Natural killer cell (primary cell): ENCODE results near the gene CHRNB4. TPM values are rescaled to one million over a fixed set of nuclear protein-coding genes. Genes with fewer than 3 reads are reported as not detected.

Experiments
- ATAC-seq, 3 donors: fragments of 150-1000 bp in 2 of 3; fragments of 200-7000 bp in 1 of 3; cut with Tn5 transposase; 1 replicate in 1 of 3; 2 replicates in 2 of 3; pipeline ENCODE4 v1.10.0; 2021; ENCODE audit warnings: mild to moderate bottlenecking in 2 of 3, moderate library complexity in 2 of 3
- DNase-seq, 2 donors: peaks; one replicate each; pipeline versions ENCODE4 v3.0.0 to v3.0.0-alpha.2; 2013 to 2021; ENCODE audit warnings: mixed read lengths in 1 of 2
- H3K27ac ChIP-seq: one replicate; pipeline ENCODE4 v1.5.1; 2013; ENCODE audit warnings: mild to moderate bottlenecking, low read length
- H3K27me3 ChIP-seq: one replicate; pipeline ENCODE4 v1.6.1; 2013; ENCODE audit warnings: low read length; ENCODE audit not compliant: control insufficient read depth, insufficient read depth
- H3K36me3 ChIP-seq: one replicate; pipeline ENCODE4 v1.6.1; 2013; ENCODE audit warnings: low read length; ENCODE audit not compliant: control insufficient read depth, insufficient read depth
- H3K4me1 ChIP-seq: one replicate; pipeline ENCODE4 v1.6.1; 2013; ENCODE audit warnings: low read length; ENCODE audit not compliant: control insufficient read depth, insufficient read depth
- H3K4me3 ChIP-seq: one replicate; pipeline ENCODE4 v1.5.1; 2013; ENCODE audit warnings: low read length
- H3K9me3 ChIP-seq: one replicate; pipeline ENCODE4 v1.6.1; 2013; ENCODE audit warnings: low read length; ENCODE audit not compliant: control insufficient read depth, insufficient read depth
- H3K27ac Mint-ChIP-seq, 2 donors: one replicate each; pipeline ENCODE4 v1.8.0; 2022; ENCODE audit warnings: mild to moderate bottlenecking in 2 of 2, mixed read lengths in 2 of 2, moderate library complexity in 1 of 2
- H3K27me3 Mint-ChIP-seq, 2 donors: one replicate each; pipeline ENCODE4 v1.8.0; 2022; ENCODE audit warnings: low read depth in 2 of 2, mixed read lengths in 2 of 2
- H3K36me3 Mint-ChIP-seq: one replicate; pipeline ENCODE4 v1.8.0; 2022; ENCODE audit warnings: mixed read lengths
- H3K4me1 Mint-ChIP-seq, 2 donors: one replicate each; pipeline ENCODE4 v1.8.0; 2022; ENCODE audit warnings: mixed read lengths in 2 of 2
- H3K4me3 Mint-ChIP-seq: one replicate; pipeline ENCODE4 v1.8.0; 2022; ENCODE audit warnings: mild to moderate bottlenecking, moderate library complexity, mixed read lengths
- H3K9me3 Mint-ChIP-seq, 2 donors: one replicate each; pipeline ENCODE4 v1.8.0; 2022; ENCODE audit warnings: mixed read lengths in 2 of 2
- CTCF ChIP-seq: fragments of 200-600 bp; IDR thresholded peaks from one replicate; pipeline ENCODE4 v1.8.0; 2022; ENCODE audit warnings: antibody characterized with exemption
- WGBS: methylation state at CpG from one replicate; pipeline ENCODE4 v1.1.7; 2013; ENCODE audit warnings: missing lambda C conversion rate; ENCODE audit not compliant: insufficient coverage; 5-methylcytosine and 5-hydroxymethylcytosine counted together
- intact Hi-C: fragments of 100-400 bp; cut with micrococcal nuclease; formaldehyde crosslinking; loops from one replicate; pipeline ENCODE4 v1.14.2; 2022
- total RNA-seq, 4 donors: library from RNA; stranded (reverse); fragments of 120-200 nt in 1 of 4; gene quantifications; one replicate each; pipeline versions ENCODE4 v1.2.3 to v1.2.4, GENCODE V29; 2013 to 2022

The CHRNB4 gene
- total RNA-seq, 3 donors from 2014 or later (not counting 1 experiment from before 2014, with no cell fraction given), result not detected

- ATAC-seq (no peak), DNase-seq (no peak)
- H3K4me1 ChIP-seq, result no peaks in the 10 kb centered on the region
- TF ChIP-seq CTCF, result no peak
- WGBS, result 92% methylated on average over 2 of the region's 2 CpGs
- H3K4me3 ChIP-seq, result no peak overlapping the region
- no peak overlapping the region for H3K27ac ChIP-seq
- H3K27me3 ChIP-seq, result peaks cover 2% of the 10 kb centered on the region
- intact Hi-C loops, result no loop called here
- Mint-ChIP-seq H3K27me3 (peaks cover 13 to 41% of the 10 kb centered on the region in 2 donors), H3K4me1 (no peaks in the 10 kb centered on the region), H3K9me3 (no peaks in the 10 kb centered on the region), H3K4me3 (no peak overlapping the region), H3K27ac (no peak overlapping the region), H3K36me3 (no peaks in the 10 kb centered on the region)
- H3K36me3 ChIP-seq, result no peaks in the 10 kb centered on the region
- no peaks in the 10 kb centered on the region for H3K9me3 ChIP-seq
These were observed 36.6 kb downstream of the CHRNB4 start for GRCh38 chr15:78604420-78604819.

- Histone ChIP-seq H3K36me3 (no peaks in the 10 kb centered on the region), H3K4me1 (no peaks in the 10 kb centered on the region), H3K9me3 (no peaks in the 10 kb centered on the region), H3K27me3 (peaks cover 2% of the 10 kb centered on the region), H3K4me3 (no peak overlapping the region), H3K27ac (no peak overlapping the region)
- Mint-ChIP-seq H3K27ac (no peak overlapping the region), H3K27me3 (peaks cover 13 to 36% of the 10 kb centered on the region in 2 donors), H3K4me1 (no peaks in the 10 kb centered on the region), H3K36me3 (no peaks in the 10 kb centered on the region), H3K9me3 (no peaks in the 10 kb centered on the region), H3K4me3 (no peak overlapping the region)
- 88% methylated on average over 2 of the region's 3 CpGs for WGBS
- DNase-seq (no peak), ATAC-seq (no peak)
- no peak for TF ChIP-seq CTCF
- intact Hi-C loops, result no loop called here
These were observed 37.5 kb downstream of the CHRNB4 start for GRCh38 chr15:78603467-78603866.

- Mint-ChIP-seq H3K4me3 (no peak overlapping the region), H3K27me3 (peaks cover 5 to 14% of the 10 kb centered on the region in 2 donors), H3K4me1 (no peaks in the 10 kb centered on the region), H3K36me3 (no peaks in the 10 kb centered on the region), H3K27ac (no peak overlapping the region), H3K9me3 (no peaks in the 10 kb centered on the region)
- H3K27ac ChIP-seq, result no peak overlapping the region
- no peak for TF ChIP-seq CTCF
- H3K27me3 ChIP-seq, result no peaks in the 10 kb centered on the region
- intact Hi-C loops, result no loop called here
- ATAC-seq (no peak), DNase-seq (no peak)
- no peaks in the 10 kb centered on the region for H3K9me3 ChIP-seq
- no peaks in the 10 kb centered on the region for H3K4me1 ChIP-seq
- H3K4me3 ChIP-seq, result no peak overlapping the region
- no peaks in the 10 kb centered on the region for H3K36me3 ChIP-seq
These were observed 41.8 kb downstream of the CHRNB4 start for GRCh38 chr15:78599189-78599588.

GRCh38 chr15:78598348-78598747 lies 42.7 kb downstream of the CHRNB4 start:
- Histone ChIP-seq H3K4me3 (no peak overlapping the region), H3K27ac (no peak overlapping the region), H3K4me1 (no peaks in the 10 kb centered on the region), H3K9me3 (no peaks in the 10 kb centered on the region), H3K36me3 (no peaks in the 10 kb centered on the region), H3K27me3 (no peaks in the 10 kb centered on the region)
- no peak overlapping the region for H3K4me3 Mint-ChIP-seq
- 76% methylated on average over 3 of the region's 3 CpGs for WGBS
- no peaks in the 10 kb centered on the region for H3K36me3 Mint-ChIP-seq
- ATAC-seq, result no peak
- TF ChIP-seq CTCF, result no peak
- no peak for DNase-seq
- no peaks in the 10 kb centered on the region for H3K9me3 Mint-ChIP-seq
- intact Hi-C loops, result no loop called here
- peaks cover 5 to 8% of the 10 kb centered on the region in 2 donors for H3K27me3 Mint-ChIP-seq
- no peaks in the 10 kb centered on the region for H3K4me1 Mint-ChIP-seq
- no peak overlapping the region for H3K27ac Mint-ChIP-seq
